Measurements from ENCODE around the gene PSMD4.

Gene PSMD4

DNA sequence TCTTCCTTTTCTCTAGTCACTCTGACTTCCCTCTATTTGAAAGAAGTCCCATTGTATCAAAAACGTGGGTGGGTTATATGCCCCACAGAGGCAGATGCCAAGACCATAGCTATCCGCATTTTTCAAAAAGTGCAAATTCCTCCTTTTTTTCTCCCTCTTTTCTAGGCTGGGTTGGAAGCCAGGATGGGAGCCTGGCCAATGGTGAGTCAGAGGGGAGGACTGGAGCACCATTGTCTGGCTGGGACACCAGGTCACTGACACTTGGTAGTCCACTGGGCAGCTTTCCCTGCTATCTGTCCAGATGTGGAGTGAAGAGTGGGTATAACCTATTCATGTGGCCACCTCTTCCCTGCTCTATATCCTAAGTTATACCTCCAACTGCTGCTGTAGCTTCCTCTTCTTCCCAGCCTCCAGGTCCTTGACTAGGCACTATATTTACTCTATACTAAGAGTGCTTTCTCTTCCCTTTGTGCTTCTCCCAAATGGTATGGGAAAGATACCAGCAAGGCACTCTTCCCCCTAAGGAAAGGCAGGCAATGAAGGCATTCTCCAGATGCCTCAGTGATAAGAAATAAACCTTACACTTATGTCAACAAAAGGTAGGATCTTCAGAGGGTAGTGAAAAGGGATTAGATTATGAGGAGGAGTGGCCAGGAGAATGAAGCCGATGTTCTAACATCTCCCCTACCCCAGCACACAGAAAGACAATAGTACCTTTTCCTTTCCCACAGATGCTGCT is 59.8 kb downstream of the PSMD4 start:
- TF ChIP-seq, protein P1, sequence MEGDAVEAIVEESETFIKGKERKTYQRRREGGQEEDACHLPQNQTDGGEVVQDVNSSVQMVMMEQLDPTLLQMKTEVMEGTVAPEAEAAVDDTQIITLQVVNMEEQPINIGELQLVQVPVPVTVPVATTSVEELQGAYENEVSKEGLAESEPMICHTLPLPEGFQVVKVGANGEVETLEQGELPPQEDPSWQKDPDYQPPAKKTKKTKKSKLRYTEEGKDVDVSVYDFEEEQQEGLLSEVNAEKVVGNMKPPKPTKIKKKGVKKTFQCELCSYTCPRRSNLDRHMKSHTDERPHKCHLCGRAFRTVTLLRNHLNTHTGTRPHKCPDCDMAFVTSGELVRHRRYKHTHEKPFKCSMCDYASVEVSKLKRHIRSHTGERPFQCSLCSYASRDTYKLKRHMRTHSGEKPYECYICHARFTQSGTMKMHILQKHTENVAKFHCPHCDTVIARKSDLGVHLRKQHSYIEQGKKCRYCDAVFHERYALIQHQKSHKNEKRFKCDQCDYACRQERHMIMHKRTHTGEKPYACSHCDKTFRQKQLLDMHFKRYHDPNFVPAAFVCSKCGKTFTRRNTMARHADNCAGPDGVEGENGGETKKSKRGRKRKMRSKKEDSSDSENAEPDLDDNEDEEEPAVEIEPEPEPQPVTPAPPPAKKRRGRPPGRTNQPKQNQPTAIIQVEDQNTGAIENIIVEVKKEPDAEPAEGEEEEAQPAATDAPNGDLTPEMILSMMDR (conservative IDR thresholded peaks at IDR 0.05; ENCODE audit: low read depth, low read length), result no peak
- H3K4me3 ChIP-seq (ENCODE audit: low read depth, low read length), result no peak overlapping the region
- peak; percentile 77 for DNase-seq (ENCODE audit: low read depth)

DNA sequence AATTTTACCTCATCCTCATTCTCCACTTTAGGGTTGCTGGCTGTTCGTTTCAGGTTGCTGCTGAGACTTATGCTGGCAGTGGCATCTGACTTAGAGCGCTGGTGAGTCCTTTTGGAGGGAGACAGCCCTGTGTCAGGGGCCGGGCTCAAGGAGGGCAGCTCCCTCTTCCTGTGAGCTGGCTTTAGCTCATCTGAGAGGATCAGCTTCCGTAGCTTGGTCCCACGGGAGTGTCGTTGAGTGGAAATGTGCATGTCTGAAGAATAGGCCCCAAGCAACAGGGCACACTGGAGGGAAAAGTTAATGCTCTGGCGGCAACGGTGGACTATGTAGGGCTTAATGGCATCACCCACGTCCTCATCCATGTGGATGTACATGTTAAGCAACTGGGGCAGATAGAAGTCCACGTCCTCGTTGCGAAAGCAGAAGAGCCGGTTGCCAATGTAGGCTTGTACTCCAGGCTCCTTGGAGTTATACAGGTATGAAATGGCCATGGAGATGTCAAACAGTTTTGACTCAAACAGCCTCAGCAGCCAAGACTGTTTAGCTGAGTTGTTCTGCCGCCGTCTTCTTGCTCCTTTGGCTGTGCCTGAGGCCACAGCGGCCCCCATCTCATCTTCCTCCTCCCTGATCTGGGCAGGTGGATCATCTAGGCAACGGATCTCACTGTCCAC is 61.2 kb downstream of the PSMD4 start:
- H3K4me3 ChIP-seq (ENCODE audit: low read depth, low read length), result no peak overlapping the region
- no peak for DNase-seq (ENCODE audit: low read depth)
- TF ChIP-seq, protein P1 (conservative IDR thresholded peaks at IDR 0.05; ENCODE audit: low read depth, low read length), result no peak

Data from choroid plexus epithelial cell (primary cell).